Breast epithelium (tissue), 4 donors: ENCODE results near the gene NSMCE1. TPM values are rescaled to one million over a fixed set of nuclear protein-coding genes. Genes with fewer than 3 reads are reported as not detected.

Experiments used
- DNase-seq, 2 donors: peaks; one replicate each; pipeline ENCODE4 v3.0.0-alpha.2; 2019; ENCODE audit warnings: low spot score in 2 of 2
- H3K27ac ChIP-seq, 2 donors: fragments of 200-600 bp; sonication (generic) in 1 of 2; one replicate each; pipeline ENCODE4 v1.5.1; 2016 to 2019; ENCODE audit warnings: mild to moderate bottlenecking in 1 of 2
- H3K27me3 ChIP-seq, 2 donors: fragments of 200-600 bp; sonication (generic) in 1 of 2; one replicate each; pipeline versions ENCODE4 v1.5.1 to v1.6.0; 2017 to 2019; ENCODE audit warnings: control low read depth in 1 of 2, mild to moderate bottlenecking in 1 of 2
- H3K36me3 ChIP-seq: fragments of 200-600 bp; one replicate; pipeline ENCODE4 v1.5.1; 2019
- H3K4me1 ChIP-seq, 2 donors: fragments of 200-600 bp; sonication (generic); one replicate each; pipeline ENCODE4 v1.5.1; 2016 to 2019; ENCODE audit warnings: control low read depth in 1 of 2
- H3K4me3 ChIP-seq, 3 donors: fragments of 200-600 bp; sonication (generic); 1 replicate in 2 of 3; 2 replicates in 1 of 3; pipeline ENCODE4 v1.5.1; 2016 to 2019; ENCODE audit warnings: mild to moderate bottlenecking in 3 of 3, moderate library complexity in 2 of 3
- H3K9me3 ChIP-seq, 2 donors: fragments of 200-600 bp; sonication (generic) in 1 of 2; one replicate each; pipeline ENCODE4 v1.5.1; 2016 to 2019; ENCODE audit warnings: control low read depth in 1 of 2
- CTCF ChIP-seq, 3 donors: fragments of 450-650 bp; IDR thresholded peaks; one replicate each; pipeline ENCODE4 v1.5.1; 2016 to 2017; ENCODE audit warnings: antibody characterized with exemption in 3 of 3, mild to moderate bottlenecking in 3 of 3, moderate library complexity in 3 of 3
- POLR2A ChIP-seq: fragments of 450-650 bp; IDR thresholded peaks from one replicate; pipeline ENCODE4 v1.6.1; 2016; ENCODE audit warnings: antibody characterized with exemption, mild to moderate bottlenecking, moderate library complexity
- POLR2AphosphoS5 ChIP-seq, 3 donors: sonication (generic); formaldehyde crosslinking; IDR thresholded peaks; one replicate each; pipeline ENCODE4 v1.6.1; 2017; ENCODE audit warnings: antibody characterized with exemption in 3 of 3
- intact Hi-C: fragments of 100-400 bp; cut with DNase I; formaldehyde crosslinking; loops from one replicate; pipeline ENCODE4 v1.15.1; 2023; ENCODE audit warnings: low total_unique reads
- total RNA-seq, 3 donors: library from RNA; depleted of rRNA; stranded (reverse); fragments of >200 nt; gene quantifications; one replicate each; pipeline ENCODE4 v1.1.0, GENCODE V29; 2016

Gene NSMCE1
- total RNA-seq, 3 donors from 2014 or later, result 32.4 to 54.6 (median 51.8) TPM

GRCh38 chr16:27239026-27239425, 29.5 kb downstream of the NSMCE1 start:
- no peak for TF ChIP-seq POLR2A
- no peak for TF ChIP-seq POLR2AphosphoS5 (IDR thresholded peaks at IDR 0.05)
- no peak for TF ChIP-seq CTCF (IDR thresholded peaks at IDR 0.05)
- intact Hi-C loops, result loop anchor here (10.0 kb wide), 1 partner anchor 76 kb away; the partner anchor contains the start of gene IL4R
- H3K27ac ChIP-seq, result no peak overlapping the region

GRCh38 chr16:27238591-27238990, 30.0 kb downstream of the NSMCE1 start:
- Histone ChIP-seq H3K4me1 (peaks cover 7% of the 10 kb centered on the region in 2 donors), H3K36me3 (no peaks in the 10 kb centered on the region), H3K9me3 (no peaks in the 10 kb centered on the region), H3K4me3 (no peak overlapping the region), H3K27me3 (no peaks in the 10 kb centered on the region), H3K27ac (no peak overlapping the region)
- intact Hi-C loops, result loop anchor here (10.0 kb wide), 1 partner anchor 76 kb away; the partner anchor contains the start of gene IL4R
- TF ChIP-seq POLR2AphosphoS5 (IDR thresholded peaks at IDR 0.05), result no peak
- TF ChIP-seq CTCF (IDR thresholded peaks at IDR 0.05), result no peak
- no peak for TF ChIP-seq POLR2A
- DNase-seq, result peak in 1 of 2 donors; percentile 10

More at GRCh38 chr16:27239026-27239425, 29.5 kb downstream of the NSMCE1 start:
- Histone ChIP-seq H3K36me3 (no peaks in the 10 kb centered on the region), H3K4me3 (no peak overlapping the region), H3K4me1 (peaks cover 7% of the 10 kb centered on the region in 2 donors), H3K9me3 (no peaks in the 10 kb centered on the region), H3K27me3 (no peaks in the 10 kb centered on the region)
- DNase-seq, result no peak

GRCh38 chr16:27238016-27238587, 30.5 kb downstream of the NSMCE1 start:
- Histone ChIP-seq H3K4me3 (no peak overlapping the region), H3K36me3 (no peaks in the 10 kb centered on the region), H3K27me3 (no peaks in the 10 kb centered on the region), H3K9me3 (no peaks in the 10 kb centered on the region), H3K27ac (peak overlapping the region; percentile 78 to 91), H3K4me1 (peaks cover 7% of the 10 kb centered on the region in 2 donors)
- DNase-seq, result peak in 1 of 2 donors; percentile 47
- intact Hi-C loops, result loop anchor here (10.0 kb wide), 1 partner anchor 77 kb away; the partner anchor contains the start of gene IL4R
- no peak for TF ChIP-seq CTCF (IDR thresholded peaks at IDR 0.05)
- TF ChIP-seq POLR2AphosphoS5 (IDR thresholded peaks at IDR 0.05), result no peak
- no peak for TF ChIP-seq POLR2A

DNA sequence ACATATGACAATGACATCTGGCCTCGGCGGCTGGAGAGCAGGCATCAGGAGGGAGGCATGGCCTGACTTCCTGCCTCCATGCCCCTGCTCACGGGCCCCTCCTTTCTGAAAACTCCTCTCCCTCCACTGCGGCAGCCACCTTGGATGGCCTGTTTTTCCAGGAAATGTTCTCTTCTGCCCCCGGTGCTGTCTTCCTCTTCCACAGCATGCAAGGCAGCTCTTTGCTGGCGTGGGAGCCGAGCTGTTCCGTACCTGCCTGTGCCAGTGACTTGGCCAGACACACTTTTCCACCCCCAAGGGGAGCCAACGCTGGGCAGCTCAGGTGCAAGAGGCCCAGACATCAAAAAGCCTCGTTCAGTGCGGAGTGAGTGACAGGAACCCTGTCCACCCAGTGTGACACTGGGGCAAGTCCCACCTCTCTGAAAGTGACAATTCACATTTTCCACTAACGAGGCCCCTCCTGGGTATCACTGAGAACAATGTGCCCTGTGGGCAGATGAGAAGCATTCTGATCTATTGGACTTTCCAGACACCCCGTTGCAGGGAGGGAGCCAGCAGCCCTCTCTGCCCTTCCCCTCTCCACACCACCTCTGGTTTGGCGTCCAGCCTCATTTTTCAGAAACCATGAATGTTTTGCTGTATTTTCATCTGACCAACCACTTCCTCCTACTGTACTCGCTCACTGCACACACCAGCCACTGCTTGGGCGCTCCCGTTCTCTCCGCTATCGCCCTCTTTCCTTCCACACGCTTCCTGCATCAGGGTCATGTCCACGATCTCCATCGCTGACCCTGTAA, 31.2 kb downstream of the NSMCE1 start:
- Histone ChIP-seq H3K27me3 (no peaks in the 10 kb centered on the region), H3K4me1 (peaks cover 7% of the 10 kb centered on the region in 2 donors), H3K36me3 (no peaks in the 10 kb centered on the region), H3K4me3 (no peak overlapping the region), H3K9me3 (no peaks in the 10 kb centered on the region), H3K27ac (peak overlapping the region; percentile 78 to 91)
- intact Hi-C loops, result loop anchor here (10.0 kb wide), 1 partner anchor 77 kb away; the partner anchor contains the start of gene IL4R
- TF ChIP-seq POLR2A (no peak), POLR2AphosphoS5 (IDR thresholded peaks at IDR 0.05) (peak in 1 of 3 donors; percentile 9)
- DNase-seq, result peak; percentile 49 to 75

DNA sequence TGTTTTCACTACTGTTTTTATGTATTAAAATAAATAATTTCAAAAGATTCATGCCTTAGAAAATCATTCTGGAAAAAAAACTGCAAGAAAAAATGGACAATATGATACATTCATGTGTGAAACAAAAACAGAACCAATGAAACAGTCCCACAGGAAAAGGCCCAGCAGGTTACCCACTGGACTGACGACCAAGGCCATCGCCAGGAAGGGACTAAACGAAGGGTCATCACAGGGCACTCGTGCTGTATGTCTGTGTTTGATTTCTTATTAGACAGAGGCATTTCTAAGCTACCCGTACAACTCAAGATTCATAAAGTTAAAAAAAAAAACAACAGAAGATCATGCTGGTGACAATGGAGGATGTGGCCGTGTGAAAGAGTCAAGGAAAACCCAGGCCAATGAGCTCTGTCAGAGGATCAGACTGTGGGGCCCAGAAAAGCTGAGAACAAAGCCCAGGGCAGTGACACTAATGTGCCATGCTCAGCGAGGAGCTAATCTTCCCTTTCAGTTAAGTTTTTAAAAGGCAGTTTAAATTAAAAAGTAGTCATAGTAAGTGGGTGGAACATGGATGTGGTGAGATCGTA, 31.8 kb downstream of the NSMCE1 start:
- Histone ChIP-seq H3K9me3 (no peaks in the 10 kb centered on the region), H3K27ac (peak overlapping the region; percentile 78 to 91), H3K27me3 (no peaks in the 10 kb centered on the region), H3K4me1 (peaks cover 7% of the 10 kb centered on the region in 2 donors), H3K36me3 (no peaks in the 10 kb centered on the region), H3K4me3 (no peak overlapping the region)
- no peak for TF ChIP-seq CTCF (IDR thresholded peaks at IDR 0.05)
- intact Hi-C loops, result loop anchor here (10.0 kb wide), 1 partner anchor 78 kb away; the partner anchor contains the start of gene IL4R
- DNase-seq, result no peak
